GM21528 (cell line): ENCODE data around the gene ONECUT2.

Experiments
- ATAC-seq: cut with Tn5 transposase; IDR thresholded peaks from one replicate; pipeline ENCODE4 v1.9.1; 2021; ENCODE audit warnings: mild to moderate bottlenecking, moderate library complexity; ENCODE audit not compliant: unreplicated experiment, low FRiP score

Gene ONECUT2

DNA sequence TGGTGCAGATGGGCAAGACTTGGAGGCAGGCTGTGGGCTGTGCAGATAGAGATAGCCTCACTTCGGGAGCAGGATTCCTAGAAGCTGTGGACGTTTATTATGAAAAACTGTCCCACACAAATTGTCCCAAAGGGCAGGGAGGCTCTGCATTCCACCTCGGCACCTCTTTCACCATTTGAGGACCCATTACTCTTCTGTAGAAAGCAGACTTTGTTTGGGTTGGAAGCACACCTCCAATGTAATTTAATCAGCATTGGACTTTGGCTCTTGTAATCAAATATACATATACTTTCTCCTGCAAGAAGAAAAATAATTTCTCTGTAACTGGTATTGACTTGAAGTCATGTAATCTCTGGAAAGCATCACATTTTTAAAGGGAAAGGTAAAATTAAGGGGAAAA, 8.5 kb downstream of the ONECUT2 start:
- no peak for ATAC-seq

DNA sequence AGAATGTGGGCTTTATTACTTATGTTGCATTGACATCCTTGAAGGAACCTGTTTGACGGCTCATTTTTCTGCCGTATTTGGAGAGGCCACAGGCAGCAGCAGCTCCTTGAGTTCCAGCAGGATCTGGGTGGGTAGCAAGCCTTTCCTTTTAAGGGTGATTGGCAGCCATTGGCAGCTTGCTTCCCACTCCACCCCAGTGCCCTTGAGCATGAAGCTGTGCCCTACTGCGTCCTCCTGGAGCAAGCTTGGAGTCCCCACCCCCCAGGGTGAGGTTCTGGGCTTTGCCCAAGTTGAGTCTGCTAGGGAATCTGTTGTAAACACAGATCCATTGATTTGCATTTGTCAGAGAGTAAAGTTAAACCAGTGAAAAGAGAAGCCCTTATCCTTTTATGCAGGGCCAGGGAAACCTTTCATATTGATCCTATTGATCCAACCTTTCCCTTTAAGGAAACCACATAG, 9.2 kb downstream of the ONECUT2 start:
- no peak for ATAC-seq

DNA sequence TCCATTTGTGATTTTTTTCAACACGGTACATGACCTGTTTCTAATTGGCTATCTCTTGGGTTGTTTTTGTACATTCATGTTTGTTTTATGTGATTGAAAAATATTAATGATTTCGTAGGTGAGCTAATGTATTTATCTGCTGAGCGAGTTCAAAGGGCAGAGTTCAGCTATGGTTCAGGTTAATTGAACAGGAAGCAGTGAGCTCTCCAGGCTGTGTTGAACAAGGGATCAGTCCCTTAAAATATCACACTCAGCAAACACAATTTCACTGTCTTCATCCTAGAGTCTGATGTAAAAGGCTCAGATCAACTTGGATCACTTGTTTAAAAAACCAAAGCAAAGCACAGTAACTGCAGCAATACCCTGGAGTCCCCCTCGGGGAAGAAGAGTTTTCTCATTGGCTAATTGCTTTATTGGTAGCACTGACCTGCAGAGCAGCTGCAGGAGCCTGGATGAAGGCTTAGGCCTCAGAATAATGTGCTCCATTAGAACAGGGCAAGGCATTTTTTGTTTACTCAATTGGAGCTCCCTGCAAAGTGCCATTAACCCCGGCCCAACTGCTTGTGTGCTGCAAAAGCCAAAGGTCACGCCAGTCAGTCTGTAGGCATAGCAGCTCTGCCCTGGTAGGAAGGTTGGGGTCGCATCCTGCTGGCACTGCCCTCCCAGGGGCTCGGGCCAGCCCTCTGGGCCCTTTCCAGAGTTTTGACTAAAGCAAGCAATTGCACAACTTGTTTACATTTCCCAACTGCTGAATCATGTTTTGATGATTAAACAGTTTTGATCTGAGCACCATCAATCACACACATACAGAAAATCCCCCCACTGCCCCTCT, 10.5 kb downstream of the ONECUT2 start:
- ATAC-seq = no peak

DNA sequence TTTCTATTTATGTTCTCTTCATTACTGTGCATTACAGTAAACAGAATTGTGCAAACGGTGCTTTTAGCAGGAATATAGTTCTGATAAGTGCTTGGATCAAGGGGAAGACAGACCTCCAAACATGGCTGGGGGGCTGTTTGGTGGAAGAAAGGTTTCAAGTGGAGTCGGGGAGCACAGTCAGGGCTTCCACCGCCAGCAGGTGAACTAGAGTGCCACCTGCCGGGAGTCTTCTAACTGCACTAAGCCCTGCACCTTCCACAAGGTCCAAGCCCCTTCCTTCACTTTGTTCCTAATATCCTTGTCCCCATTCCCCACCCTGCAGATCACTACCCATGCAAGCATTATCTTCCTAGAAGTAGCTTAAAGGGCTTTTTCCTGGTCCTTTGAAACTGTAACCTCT, 11.1 kb downstream of the ONECUT2 start:
- ATAC-seq = no peak

DNA sequence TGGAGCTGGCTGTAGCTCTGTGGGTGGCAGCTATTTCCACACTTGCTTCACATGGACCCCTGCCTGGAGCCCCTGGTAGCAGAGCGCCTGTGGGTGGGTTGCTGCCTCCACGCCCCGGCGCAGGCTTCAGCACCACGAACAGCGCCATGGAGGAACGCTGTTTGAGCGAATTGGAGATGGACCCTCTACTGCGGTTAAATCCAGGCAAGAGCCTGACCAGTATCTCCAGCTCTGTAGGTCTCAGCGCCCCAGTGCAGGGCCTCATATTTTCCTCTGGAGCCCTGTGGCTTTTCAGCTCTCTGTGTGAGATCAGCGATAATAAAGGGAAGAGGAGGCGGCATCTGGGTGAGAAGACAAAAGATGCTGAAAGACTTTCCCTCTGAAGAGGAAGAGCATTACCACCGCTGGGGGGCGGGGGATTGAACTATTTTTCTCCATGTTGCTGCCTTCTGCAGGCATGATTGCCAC, 12.0 kb downstream of the ONECUT2 start:
- ATAC-seq = no peak

DNA sequence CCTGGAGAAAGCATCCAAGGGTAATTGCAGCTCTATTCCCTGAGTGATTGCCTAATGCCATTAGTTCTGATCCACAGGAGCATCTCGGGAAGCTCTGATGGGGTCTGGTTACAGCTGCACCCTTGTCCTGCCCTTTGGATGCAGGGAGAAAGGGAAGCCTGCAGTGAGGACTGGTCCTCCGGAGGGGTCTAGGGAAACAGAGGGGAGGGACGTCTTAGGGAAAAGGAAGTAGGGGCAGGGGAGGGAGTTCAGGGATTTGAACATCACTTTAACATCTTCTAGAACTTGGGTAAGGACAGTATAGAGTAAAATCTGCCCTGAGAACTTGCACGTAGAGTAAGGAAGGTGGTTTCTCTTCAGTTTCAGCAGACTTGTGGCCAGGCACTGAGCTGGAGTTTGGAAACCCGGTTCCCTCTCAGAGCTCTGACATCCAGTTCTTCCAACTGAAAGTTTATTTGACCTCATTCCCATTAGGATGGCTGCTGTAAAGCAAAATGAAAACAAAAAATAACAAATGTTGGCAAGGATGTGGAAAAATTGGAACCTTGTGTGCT, 20.5 kb downstream of the ONECUT2 start:
- no peak for ATAC-seq

DNA sequence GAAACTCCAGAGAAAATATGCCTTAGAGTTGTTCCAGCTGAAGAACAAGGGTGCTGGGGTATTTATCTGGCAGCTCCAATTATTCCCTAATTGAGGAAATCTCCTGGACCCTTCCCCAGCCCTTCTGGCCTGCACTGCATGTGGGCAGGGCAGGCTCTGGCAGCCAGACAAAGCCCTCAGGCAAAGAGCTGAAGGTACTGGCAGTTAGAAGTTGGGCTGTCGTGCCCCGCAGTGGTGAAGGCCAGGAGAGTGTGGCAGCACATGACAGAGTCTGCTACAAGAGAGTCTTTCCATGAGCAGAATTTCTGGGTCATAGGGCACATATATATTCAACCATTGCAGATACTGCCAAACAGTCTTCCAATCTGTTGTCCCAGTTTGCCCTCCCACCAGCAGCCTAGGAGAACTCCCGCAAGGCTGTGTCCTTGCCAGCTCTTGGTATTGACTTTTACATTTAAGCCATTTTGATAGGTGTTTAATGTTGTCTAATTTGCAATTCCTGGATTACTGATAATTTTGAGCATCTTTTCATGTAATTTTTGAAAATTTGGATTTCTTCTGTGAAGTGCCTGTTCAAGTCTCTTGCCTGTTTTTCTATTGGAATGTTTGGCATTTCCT, 26.6 kb downstream of the ONECUT2 start:
- ATAC-seq = no peak

DNA sequence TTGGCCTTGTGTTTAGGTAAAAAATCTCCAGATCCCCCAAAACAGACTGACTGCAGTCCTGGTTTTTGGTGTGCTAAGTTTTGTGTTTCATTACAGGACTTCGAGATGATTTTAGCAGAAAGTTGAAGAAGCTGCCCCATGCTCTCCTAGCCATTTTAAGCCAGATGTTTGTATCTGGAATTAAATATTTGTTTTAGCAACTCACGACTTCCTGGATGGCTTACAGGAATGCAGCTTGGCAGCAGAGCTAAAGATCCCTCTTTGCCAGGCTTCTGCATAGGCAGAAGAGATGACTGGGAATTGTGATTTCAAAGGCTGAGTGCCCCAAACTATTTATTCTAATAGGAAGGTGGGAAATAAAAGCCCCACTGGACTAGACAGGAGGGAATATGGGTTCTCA, 31.1 kb downstream of the ONECUT2 start:
- no peak for ATAC-seq

DNA sequence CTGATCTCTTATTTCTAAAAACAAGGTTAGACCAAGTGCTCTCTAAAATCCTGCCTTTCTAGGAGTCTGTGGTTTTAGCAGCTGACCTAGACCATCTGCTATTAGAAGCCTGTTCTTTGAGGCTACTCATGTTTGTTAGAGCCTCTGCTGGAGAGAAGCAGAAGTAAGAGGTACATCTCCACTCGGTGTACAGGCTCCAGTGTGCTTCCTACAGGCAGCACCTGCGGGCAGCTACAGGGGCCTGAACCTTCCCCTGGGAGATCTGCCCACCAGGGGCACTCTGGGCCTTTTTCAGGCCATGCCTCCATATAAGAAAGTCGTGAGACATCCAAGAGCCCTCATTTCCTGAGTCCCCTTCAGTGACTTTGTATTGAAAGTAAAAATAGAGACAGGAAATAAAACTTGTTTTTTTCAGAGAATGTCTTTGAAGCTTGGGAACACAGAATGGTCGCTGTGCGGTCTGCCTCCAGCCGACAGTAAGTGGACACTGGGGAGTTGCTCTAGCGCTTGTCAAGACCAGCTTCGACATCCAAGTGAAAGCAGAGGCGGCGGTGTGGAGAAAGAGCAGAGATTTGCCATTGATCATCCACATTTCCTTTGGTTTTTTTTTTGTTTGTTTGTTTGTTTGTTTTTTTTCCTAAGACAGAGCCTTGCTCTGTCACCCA, 31.7 kb downstream of the ONECUT2 start:
- ATAC-seq = no peak

DNA sequence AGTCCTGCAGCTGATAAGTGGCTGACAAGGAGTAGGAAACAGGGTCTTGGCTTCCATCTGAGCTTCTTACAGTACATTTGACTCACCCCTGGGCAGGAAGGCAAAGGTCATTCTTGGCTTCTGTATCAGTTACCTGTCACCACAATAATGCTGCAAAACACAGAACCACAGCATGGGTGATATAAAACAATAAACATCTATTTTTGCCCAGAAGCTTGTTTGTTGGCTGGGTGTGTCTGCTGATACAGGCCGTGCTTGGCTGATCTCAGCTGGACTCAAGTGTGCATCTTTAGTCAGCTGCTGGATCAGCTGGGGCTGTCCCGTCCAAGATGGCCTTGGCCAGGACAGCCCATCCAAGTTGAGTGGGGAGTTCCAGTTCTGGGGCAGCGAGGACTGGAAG, 34.7 kb downstream of the ONECUT2 start:
- ATAC-seq = no peak

DNA sequence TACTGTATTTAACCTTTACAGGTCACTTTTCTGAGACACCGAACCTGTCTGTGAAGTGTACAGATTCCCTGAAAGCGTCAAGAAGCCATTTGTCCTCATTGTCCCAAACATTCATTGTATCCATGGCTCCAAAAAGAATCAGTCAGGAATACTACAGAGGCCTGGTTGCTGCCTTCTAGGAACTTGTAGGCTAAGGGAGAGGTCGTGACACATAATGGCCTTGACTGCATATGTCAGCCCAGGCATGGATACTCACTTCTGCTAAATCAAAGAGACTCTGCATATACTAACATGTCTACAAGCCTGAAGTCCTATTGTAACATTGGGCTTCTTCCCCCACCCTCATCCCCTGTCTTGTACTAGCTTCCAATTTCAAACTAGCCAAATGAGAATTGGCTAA, 40.2 kb downstream of the ONECUT2 start:
- no peak for ATAC-seq

DNA sequence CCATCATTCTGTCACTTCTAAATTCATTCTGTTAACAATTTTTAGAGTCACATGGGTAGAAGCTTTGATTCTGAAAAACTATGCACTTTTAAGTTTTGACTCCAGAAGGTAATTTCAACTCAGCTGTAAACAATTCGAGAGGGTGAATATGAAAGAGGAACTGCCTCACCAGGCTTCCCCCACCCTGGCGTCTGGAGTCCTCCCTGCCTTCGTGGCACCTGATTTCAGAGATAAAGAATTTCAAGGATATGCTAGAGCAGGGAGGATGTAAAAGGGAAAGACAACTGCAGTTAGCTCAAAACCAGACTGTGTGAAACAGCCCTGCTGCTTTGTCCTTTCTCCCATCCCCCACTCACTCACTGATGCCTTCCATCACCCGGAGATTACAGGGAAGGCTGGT, 40.7 kb downstream of the ONECUT2 start:
- ATAC-seq = no peak

DNA sequence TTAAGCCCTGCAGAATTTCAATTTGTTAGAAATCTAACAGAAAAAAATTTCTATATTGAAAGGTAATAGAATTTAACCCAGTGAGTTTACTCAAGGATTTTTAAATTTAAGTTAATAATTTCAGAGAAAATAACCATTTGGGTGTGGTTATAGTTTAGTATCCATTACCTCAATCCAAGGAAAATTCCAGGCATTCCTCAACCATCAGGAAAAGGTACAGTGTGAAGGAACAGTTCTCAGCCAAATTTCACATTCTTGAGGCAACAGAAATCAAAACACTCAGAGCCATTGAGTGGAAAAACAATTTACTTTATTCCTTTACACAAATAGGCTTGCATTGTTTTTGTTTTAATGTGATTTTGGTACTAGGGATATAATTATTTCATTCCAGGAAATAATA, 45.6 kb downstream of the ONECUT2 start:
- ATAC-seq = no peak

DNA sequence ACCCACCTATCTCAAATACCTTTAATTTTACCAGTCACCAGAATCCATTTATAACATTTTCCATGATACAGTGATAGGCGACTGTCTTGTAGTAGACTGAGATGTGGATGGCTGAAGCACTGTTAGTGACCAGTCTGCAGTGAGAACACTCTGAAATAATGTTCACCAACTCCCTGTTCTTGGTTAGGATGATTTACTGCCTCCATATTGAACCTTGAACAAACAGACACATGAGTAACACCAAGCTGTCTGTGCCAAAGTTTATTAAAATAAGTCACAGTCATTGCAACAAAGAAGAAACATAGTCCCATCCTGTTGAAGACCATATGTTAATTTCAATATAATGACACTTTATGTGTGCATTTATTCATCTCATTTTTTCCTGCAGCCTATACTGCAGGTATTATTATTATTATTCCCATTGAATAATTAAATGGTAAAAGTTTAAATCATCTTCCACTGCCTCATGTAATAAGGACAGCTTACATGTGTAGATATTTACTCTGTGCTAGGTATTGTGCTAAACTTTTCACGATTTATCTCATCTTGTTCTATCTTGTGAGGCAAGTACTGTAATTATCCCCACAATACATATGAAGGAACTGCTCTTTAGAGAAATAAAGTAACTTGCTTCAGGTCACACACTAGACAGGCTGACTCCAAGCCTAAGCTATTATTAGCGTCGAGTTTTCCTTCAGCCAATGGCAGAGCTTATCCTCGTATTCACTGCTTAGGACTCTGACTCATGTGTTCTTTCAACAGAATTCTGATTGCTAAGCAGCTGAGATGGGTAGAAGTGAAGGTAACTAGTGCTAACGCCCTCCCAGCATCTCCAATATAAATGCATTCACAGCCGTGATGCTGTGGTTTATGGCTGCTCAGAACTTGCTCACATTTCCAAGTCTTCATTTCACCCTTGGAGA, 62.5 kb downstream of the ONECUT2 start:
- ATAC-seq = no peak

DNA sequence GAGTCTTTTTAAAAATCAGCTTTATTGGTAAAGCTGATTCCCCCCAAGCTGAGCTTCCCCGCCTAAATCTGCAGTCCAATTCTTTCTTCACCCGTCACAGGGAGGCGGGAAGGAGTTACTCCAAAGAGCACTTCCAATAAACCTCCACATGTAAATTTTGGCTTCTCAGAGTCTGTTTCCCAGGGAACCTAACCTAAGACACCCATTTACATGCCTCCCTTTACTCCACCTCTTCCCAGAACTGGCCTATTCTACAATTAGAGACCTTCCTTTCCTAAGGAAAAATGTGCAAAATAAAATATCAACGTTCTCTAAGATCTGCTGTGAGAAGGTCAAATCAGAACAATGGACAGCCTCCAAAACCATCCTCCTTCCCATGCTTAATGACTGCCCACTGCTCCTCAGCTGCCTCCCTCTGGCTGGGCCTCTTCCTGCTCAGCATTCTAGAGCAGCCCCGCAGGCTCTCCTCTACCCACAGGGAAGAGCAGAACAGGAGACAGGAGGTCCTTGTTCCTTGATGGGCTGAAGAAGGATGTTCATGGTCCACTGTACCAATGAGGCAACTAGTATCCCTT, 63.6 kb downstream of the ONECUT2 start:
- ATAC-seq = no peak

DNA sequence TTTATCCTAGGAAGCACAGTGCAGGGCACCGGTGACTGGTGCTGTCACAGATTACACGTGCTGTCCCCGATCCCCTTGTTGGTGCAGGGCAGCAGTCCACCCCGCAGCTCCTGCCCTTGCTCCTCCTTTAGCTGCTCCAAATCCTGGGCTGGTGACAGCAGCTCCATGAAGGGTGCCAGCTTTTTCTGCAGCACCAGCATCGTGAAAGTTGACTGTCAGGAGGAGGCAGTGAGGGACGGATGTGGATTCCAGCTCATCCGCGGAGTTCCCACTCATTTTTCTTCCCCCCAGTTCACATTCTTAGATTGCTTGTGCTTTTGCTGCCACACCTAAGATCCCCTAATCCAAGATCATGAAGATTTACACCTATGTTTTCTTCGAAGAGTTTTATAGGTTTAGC, 67.5 kb downstream of the ONECUT2 start:
- no peak for ATAC-seq

DNA sequence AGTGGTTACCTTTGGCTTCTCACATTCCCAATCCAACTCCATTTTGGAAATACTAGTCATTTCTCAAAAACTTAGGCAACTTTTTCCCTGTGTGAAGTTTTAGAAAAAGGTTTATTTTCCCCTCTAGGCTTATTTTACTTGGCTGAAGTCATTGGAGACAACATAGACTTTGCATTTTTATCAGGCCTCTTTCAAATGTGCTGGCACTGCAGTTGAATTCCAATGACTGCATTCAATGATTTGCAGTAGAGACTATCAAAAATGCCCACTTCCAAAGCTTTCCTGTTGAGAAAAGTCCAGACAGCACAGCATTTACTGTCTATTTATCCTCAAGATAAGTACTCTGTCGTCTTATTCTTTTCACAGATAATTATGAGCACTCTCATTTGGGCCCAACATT, 70.1 kb downstream of the ONECUT2 start:
- ATAC-seq = no peak

DNA sequence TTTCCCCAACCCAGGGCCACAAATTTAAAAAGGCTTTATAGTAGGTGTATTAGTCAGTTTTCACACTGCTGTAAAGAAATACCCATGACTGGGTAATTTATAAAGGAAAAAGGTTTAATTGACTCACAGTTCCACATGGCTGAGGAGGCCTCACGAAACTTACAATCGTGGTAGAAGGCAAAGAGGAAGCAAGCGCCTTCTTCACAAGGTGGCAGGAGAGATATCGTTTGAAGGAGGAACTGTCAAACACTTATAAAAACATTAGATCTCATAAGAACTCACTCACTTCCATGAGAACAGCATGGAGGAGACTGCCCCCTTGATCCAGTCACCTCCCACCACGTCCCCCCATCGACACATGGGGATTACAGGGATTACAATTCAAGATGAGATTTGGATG, 80.9 kb downstream of the ONECUT2 start:
- ATAC-seq = no peak

DNA sequence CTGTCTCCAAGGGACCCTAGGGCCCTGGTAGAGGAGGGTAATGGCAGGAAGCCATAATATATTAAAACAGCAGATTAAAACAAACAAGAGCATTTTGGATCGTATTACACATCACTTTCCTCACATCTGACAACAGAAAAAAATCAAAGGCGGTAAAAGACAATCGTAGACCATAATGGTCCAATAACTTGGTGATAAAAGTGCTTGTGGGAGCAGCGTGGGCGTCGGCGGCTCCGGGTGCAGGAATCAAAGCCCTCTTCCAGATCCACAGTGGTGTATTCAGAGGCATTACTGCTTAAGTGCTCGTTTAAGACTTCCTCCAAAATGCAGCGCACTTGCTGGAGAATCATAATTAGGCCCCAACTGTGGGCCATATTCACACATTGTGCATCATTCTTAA, 83.4 kb downstream of the ONECUT2 start:
- no peak for ATAC-seq
